ENCODE measurements around the gene DBR1. TPM values are rescaled to one million over a fixed set of nuclear protein-coding genes. Genes with fewer than 3 reads are reported as not detected.

The DBR1 gene
- total and polyA plus RNA-seq, 2 of the 4 experiments (the other 2 are of a cell fraction), result 7.6 to 12.5 TPM

DNA sequence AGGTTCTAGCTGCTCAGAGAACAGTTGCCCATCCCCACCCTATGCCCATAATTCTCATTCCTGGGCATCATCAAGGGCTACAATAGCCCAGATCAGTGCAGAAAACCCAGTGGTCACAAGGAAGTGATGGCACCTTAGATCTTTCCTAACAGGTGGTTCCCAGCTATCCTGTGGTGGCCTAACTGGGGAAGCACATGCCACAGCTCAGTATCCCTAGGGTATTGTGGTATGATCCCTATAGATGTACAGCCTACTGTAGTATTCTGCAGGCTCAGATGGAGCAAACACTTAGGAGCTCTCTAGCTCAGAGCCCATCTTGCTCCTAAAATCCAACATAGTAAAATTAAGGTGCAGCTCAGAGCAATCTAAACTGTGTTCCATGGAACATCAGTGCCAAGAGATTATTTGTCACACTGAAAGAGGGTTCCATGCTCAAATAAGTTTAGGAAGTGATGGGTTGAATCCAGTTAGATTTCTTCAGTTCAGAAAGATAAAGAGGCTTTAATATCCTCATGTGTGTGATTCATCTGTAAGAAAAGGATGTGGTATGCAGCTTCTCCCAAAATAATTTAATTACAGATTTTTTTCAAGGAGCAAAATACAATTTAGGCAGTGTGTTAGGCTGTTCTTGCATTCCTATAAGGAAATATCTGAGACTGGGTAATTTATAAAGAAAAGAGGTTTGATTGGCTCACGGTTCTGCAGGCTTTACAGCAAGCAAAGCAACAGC, 46.9 kb downstream of the DBR1 start:
- Histone ChIP-seq H3K4ac (ENCODE audit: low read depth, low read length) (no peak overlapping the region), H2AK5ac (ENCODE audit: low read depth, low read length) (no peak overlapping the region), H4K91ac (ENCODE audit: insufficient read depth, low read depth, low read length) (no peak overlapping the region), H2BK20ac (ENCODE audit: low read depth, low read length) (no peak overlapping the region), H3K27me3 (ENCODE audit: control insufficient read depth, insufficient read depth, low read length) (peaks cover 6% of the 10 kb centered on the region), H3K4me1 (ENCODE audit: control insufficient read depth, insufficient read depth, low read length) (peaks cover 11% of the 10 kb centered on the region), H3K4me3 (ENCODE audit: insufficient read depth, low read depth, low read length) (no peak overlapping the region), H4K20me1 (ENCODE audit: insufficient read depth, low read length) (no peaks in the 10 kb centered on the region), H3K9me3 (ENCODE audit: control insufficient read depth, insufficient read depth, low read length) (no peaks in the 10 kb centered on the region; the same call in 1 of the 2 replicates), H2BK120ac (ENCODE audit: low read depth, low read length) (no peak overlapping the region), H2AK9ac (replicated peaks; ENCODE audit: low read depth, low read length, poor library complexity) (no peak overlapping the region), H3K9me1 (ENCODE audit: insufficient read depth, low read length) (peaks cover 6% of the 10 kb centered on the region), H3K27ac (ENCODE audit: insufficient read depth, low read length) (no peak overlapping the region), H3K9ac (ENCODE audit: low read depth, low read length) (no peak overlapping the region), H3K56ac (ENCODE audit: extremely low read depth, insufficient read depth, low read length) (no peak overlapping the region), H4K5ac (ENCODE audit: low read depth, low read length) (no peak overlapping the region), H3K79me1 (ENCODE audit: low read depth in 1 of 2, low read length in 2 of 2) (no peaks in the 10 kb centered on the region), H3K23ac (ENCODE audit: low read depth, low read length) (no peak overlapping the region), H4K8ac (ENCODE audit: low read depth in 2 of 2, low read length in 2 of 2) (no peak overlapping the region), H3K14ac (replicated peaks; ENCODE audit: low read depth, low read length) (no peak overlapping the region), H2BK5ac (ENCODE audit: low read depth, low read length, poor library complexity, severe bottlenecking) (no peak overlapping the region), H3K4me2 (ENCODE audit: low read depth, low read length) (no peak overlapping the region), H3K36me3 (ENCODE audit: control insufficient read depth, insufficient read depth, low read length) (no peaks in the 10 kb centered on the region), H3K18ac (ENCODE audit: low read depth, low read length) (no peak overlapping the region), H2BK15ac (ENCODE audit: low read depth, low read length) (no peak overlapping the region), H2AFZ (replicated peaks; ENCODE audit: low read length, poor library complexity) (no peak overlapping the region)
- DNase-seq, result no peak
- no peak for ATAC-seq (ENCODE audit: low read depth)
- POLR2A ChIA-PET (ENCODE audit: unreplicated experiment), result interaction anchor here (0.6 kb wide), 1 partner anchor 13 kb away, joined by 3 read pairs; no protein-coding TSS in a partner anchor
- TF ChIP-seq CHD1 (IDR thresholded peaks at IDR 0.05; ENCODE audit: low read depth, low read length) (no peak), FOS (IDR thresholded peaks at IDR 0.05; ENCODE audit: low read depth, low read length) (no peak), MXI1 (IDR thresholded peaks at IDR 0.05; ENCODE audit: borderline replicate concordance, low read depth, low read length) (no peak), SMC3 (IDR thresholded peaks at IDR 0.05; ENCODE audit: low read depth, low read length) (no peak), RCOR1 (IDR thresholded peaks at IDR 0.05; ENCODE audit: insufficient replicate concordance, low read length) (no peak), RAD21 (IDR thresholded peaks at IDR 0.05; ENCODE audit: low read length) (no peak)
- TF ChIP-seq, protein P1, sequence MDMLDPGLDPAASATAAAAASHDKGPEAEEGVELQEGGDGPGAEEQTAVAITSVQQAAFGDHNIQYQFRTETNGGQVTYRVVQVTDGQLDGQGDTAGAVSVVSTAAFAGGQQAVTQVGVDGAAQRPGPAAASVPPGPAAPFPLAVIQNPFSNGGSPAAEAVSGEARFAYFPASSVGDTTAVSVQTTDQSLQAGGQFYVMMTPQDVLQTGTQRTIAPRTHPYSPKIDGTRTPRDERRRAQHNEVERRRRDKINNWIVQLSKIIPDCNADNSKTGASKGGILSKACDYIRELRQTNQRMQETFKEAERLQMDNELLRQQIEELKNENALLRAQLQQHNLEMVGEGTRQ (IDR thresholded peaks at IDR 0.05; ENCODE audit: low read depth, low read length), result no peak
- TF ChIP-seq, protein P2, sequence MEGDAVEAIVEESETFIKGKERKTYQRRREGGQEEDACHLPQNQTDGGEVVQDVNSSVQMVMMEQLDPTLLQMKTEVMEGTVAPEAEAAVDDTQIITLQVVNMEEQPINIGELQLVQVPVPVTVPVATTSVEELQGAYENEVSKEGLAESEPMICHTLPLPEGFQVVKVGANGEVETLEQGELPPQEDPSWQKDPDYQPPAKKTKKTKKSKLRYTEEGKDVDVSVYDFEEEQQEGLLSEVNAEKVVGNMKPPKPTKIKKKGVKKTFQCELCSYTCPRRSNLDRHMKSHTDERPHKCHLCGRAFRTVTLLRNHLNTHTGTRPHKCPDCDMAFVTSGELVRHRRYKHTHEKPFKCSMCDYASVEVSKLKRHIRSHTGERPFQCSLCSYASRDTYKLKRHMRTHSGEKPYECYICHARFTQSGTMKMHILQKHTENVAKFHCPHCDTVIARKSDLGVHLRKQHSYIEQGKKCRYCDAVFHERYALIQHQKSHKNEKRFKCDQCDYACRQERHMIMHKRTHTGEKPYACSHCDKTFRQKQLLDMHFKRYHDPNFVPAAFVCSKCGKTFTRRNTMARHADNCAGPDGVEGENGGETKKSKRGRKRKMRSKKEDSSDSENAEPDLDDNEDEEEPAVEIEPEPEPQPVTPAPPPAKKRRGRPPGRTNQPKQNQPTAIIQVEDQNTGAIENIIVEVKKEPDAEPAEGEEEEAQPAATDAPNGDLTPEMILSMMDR (conservative IDR thresholded peaks at IDR 0.05; ENCODE audit: low read depth, low read length), result no peak
- intact Hi-C loops (cut with micrococcal nuclease), result no loop called here
- 83% methylated on average over 1 of the region's 1 CpG; no CpG with 5 or more reads in 1 of the 2 experiments for WGBS, 2 experiments (ENCODE audit: extremely low coverage in 2 of 2, insufficient read length in 1 of 2)
- no TSS peak for BruUV-seq (replicated peaks)
- in situ Hi-C loops (cut with MboI; ENCODE audit: low sequenced_read_pairs), result no loop called here
- dilution Hi-C loops (cut with HindIII; ENCODE audit: low sequenced_read_pairs, unreplicated experiment), result no loop called here
- CTCF ChIA-PET, result interaction anchor here (1.1 kb wide), 1 partner anchor 28 kb away, joined by 3 read pairs; no protein-coding TSS in a partner anchor
